GM19455 (cell line): ENCODE results near the gene PALM2AKAP2.

ENCODE experiments used
- ATAC-seq: cut with Tn5 transposase; IDR thresholded peaks from one replicate; pipeline ENCODE4 v1.9.1; 2021; ENCODE audit not compliant: unreplicated experiment

PALM2AKAP2 gene

DNA sequence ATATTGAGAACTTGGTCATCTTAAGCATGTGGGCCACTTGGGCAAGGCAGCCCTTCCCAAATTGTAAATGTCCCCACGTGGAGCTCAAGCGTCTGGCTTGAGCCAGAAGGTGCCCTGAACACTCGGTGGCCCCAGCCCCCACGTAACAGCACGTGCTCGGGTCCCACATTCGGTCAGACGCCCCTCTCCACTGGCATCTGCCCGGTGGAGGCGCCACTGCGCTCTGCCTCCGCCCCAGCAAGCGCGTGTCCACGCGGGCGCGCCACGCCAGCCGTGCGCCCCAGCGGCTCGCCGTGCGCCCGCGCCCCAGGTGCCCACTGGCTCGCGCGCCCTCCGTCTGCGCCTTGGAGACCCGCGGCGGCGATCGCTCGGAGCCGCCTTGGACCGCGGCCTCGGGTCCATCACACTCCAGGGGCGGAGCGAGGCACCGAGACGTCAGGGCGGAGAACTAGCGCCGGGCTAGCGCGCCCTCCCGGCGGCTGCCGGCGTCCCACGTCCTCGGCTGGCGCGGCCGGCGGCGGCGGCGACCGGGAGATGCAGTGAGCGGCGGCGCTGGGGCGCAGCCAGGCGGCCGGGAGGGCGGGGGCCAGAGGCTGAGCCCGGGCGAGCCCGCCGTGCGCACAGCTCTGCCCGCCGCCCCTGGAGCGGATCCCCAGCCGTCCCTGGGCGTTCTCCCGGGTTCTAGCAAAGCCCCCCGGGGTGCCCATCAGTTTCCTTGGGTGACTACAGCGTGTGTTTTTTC lies at the start of gene PALM2AKAP2:
Gene PALM2AKAP2 (plus strand): TSS at position 488 of the 742 bp plus-strand sequence. CDS start 291 bp downstream, outside the sequence.
- ATAC-seq, result no peak

- no peak for ATAC-seq
Measured at GRCh38 chr9:109730228-109730627, 49.8 kb upstream of the PALM2AKAP2 start.

- ATAC-seq, result no peak
Measured at GRCh38 chr9:109733690-109734089, 46.3 kb upstream of the PALM2AKAP2 start.

- ATAC-seq, result no peak
Measured at GRCh38 chr9:109734814-109735213, 45.2 kb upstream of the PALM2AKAP2 start.

GRCh38 chr9:109735801-109736200 lies 44.2 kb upstream of the PALM2AKAP2 start:
- no peak for ATAC-seq

DNA sequence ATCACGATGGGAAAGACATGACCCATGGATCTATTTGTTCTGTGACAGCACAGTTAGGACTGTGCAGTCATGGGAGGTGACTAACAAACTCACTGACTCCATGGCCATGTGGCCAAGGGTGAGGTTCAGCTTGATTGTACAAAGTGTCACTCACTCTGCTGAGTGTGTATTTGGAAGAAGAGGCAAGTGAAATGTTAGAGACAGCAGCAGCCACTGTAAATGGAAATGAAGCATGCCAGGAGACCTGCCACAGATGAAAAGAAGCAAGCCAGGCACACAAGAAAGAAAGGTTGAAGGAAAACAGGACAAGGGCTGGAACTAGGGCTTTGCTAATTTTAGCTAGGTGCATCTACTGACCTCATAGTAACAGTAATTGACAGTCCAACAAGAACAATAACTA lies 42.7 kb upstream of the PALM2AKAP2 start:
- ATAC-seq, result no peak

DNA sequence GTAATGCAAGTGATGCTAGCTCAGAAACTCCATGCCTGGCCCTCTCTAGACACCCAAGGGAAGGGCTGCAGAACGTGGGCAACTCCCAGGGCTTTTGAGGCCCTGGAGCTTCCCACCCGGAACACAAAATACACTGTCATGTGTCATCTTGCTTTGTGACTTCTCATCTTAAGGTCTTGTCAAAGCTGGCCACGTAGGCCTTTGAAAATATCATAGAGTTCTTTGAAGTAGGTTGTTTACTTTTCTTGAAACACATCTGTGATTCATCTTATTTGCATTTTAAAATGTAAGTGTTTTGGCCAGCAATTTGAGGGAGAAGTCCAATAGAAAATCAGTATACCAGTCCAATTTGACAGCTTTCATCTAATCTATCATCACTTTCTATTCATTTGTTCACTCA lies 40.2 kb upstream of the PALM2AKAP2 start:
- ATAC-seq, result no peak

DNA sequence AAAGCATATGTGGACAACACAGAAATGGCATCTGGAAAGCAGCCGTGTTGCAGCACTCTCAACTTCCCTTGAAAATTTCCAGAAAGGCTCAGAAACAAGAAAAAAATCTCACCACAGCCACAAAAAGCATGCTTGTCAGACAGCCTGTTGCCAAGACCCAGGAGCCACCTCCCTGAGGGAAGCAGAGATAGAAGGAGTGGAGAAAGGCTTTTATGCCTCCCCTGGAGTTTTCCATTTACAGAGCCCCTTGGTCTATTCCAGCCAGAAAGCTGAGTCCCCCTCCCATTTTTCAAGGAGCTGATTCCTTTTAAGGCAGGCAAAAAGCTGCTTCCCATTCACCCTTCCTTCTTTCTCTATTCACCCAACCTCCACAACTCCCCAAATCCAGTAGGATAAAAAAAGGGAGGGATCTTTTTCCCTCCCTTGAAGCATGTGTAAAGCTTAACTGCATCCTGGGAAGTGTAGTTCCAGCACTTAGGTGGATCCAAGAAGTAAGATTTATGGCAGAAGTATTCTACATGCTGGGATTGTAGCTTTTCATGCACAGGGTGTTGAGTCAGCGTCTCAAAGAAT lies 37.1 kb upstream of the PALM2AKAP2 start:
- ATAC-seq, result no peak

GRCh38 chr9:109743696-109744095 lies 36.3 kb upstream of the PALM2AKAP2 start:
- ATAC-seq, result no peak

- no peak for ATAC-seq
Measured at GRCh38 chr9:109745335-109746283, 34.4 kb upstream of the PALM2AKAP2 start.

- ATAC-seq, result no peak
Measured at GRCh38 chr9:109751253-109751652, 28.7 kb upstream of the PALM2AKAP2 start.

- no peak for ATAC-seq
Measured at GRCh38 chr9:109753308-109753707, 26.7 kb upstream of the PALM2AKAP2 start.

DNA sequence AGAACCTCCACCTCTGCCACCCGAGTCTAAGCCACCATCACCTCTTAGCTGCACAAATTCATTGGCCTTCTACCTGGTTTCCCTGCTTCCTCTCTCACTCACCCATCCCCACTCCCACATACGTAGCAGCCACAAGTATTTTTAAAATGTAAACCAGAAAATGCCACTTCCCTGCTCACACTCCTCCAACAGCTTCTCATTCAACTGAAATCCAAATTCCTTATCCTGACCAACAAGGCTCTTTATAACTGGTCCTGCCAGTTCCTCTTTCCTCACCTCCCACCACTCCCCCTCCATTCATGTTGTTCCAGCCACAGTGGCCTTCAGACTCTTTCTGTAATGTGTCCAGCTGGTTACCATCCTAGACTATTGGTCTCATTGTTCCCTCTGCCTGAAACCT lies 25.0 kb upstream of the PALM2AKAP2 start:
- no peak for ATAC-seq

DNA sequence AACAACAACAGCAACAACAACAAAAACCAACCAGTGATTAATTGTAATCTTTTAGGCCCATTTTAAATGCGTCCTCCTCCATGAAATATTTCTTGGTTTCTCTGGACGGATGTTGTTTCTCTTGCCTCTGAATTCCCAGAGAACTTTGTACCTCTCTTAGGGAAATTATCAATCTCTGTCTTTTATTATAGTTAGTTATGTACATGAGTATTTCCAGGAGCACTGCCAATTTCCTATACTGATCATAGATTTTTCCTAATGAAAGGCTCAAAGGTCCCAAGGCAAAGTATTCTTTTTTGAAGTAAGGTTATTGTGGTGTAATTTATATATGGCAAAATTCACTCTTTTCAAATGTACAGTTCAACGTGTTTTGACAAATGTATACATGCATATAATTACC lies 20.4 kb upstream of the PALM2AKAP2 start:
- ATAC-seq, result no peak

DNA sequence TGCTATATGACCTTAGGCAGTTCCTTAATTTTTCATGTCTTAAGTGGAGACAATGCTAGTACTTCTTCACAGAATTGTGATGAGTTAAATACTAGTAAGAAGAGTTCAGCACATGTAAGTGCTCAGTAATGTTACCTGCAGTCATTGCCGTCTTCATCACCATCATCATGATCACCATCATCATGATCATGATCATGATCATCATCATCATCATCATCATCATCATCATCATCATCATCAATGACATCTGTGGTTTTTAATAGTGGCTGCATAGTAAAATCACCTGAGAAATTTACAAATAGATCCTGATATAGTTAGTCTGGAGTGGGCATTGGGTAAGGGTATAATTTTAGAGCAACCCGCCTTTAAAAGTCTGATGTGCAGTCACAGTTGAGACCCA lies 14.7 kb upstream of the PALM2AKAP2 start:
- ATAC-seq, result no peak

- ATAC-seq, result no peak
Measured at GRCh38 chr9:109765830-109766229, 14.2 kb upstream of the PALM2AKAP2 start.

DNA sequence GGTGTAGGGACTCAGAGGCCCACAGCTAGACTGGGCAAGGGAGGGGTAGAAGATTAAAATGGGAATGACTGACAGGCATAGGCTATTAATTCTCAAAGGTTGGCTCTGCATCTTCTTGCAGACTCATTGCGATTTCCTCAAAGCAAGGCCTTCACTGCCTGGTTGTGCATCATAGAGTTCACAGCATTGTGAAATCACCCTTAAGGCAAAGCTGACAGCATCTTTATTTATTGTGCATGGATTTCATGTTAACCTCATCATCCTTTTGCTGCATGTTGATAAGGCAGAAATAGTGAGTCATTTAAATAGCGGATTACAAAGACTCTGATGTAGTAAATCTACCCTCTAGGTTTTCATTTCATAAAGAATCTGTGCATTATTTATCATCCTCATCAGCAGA lies 13.6 kb upstream of the PALM2AKAP2 start:
- ATAC-seq, result no peak

DNA sequence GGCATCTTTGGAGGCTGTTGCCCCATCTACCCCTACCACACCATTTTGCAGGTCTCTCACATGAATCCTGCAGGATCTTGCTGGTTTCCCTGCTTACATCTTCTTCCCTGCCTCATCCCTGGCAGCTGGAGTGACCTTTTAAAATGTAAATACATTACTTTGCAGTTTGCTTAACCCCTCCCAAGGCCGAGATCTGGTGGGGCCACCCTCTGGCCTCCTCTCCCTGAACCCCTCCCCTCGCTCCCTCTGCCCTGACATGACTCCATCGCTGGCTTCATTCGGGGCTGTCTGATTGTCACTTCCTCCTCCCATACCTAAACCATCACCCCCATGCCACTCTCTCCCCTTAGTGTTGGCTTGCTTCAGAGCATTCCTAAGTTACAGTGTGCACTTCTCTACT lies 12.6 kb upstream of the PALM2AKAP2 start:
- no peak for ATAC-seq

DNA sequence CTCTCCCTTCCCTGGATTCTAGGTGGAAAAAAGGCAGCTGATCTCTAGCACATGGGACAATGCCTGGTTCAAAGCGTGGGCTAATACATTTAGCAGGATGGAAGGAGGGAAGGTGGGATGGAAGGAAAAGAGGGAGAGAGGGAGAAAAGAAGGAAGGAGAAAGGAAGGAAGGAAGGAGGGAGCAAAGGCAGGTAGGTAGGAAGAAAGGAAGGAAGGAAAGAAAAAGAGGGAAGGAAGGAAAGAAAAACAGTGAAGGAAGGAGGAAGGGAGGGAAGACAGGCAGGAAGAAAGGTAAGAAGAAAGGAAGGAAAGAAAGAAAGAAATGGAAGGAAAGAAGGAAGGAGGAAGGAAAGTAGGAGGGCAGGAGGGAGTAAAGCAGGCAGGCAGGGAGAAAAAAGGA lies 12.2 kb upstream of the PALM2AKAP2 start:
- ATAC-seq, result no peak

DNA sequence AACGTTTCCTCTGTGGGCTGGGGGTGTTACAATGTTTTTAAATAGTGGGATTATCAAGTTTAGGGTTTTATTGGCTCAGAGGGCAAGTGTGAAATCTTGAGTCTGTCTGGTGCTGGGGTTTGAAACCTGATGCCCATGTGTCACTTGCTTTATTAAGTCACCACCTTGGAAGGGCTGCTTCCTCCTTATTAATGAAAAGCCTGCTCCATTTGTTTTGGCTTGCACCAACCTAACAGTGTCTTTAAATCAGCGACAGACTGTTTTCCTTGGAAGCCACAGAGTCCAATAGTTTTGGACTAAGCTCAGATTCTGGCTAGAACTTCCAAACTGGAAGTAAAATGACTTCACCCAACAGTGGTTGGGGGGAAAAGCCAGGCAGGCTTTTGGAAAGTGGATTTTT lies 10.7 kb upstream of the PALM2AKAP2 start:
- no peak for ATAC-seq

DNA sequence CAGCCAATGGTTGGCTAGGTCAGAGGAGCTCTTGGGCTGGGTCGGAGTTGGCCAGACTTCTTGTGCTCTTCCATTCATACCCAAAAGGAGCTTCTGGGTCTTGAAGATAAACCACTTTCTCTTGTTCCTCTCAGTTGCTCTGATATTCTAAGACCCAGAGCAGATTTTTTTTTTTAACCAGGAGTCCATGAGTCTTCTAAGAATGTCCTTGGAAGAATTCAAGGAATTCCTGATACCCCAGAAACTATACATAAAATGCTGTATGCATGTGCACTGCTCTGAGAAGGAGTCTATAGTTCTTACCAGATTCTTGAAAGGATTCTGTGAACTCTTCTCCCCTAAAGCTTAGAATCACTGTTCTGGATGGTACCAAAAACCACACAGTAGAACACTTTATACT lies 9.9 kb upstream of the PALM2AKAP2 start:
- no peak for ATAC-seq

GRCh38 chr9:109771087-109771486 lies 8.9 kb upstream of the PALM2AKAP2 start:
- ATAC-seq, result no peak
